NCI-H1092 (cell line): ENCODE data around the gene CCL2.

Experiments used
- DNase-seq: peaks from one replicate; lab custom pipeline; 2025; lab: John Stamatoyannopoulos, UW

The CCL2 gene

GRCh38 chr17:34265711-34266110 is 10.6 kb downstream of the CCL2 start:
- no peak for DNase-seq

DNA sequence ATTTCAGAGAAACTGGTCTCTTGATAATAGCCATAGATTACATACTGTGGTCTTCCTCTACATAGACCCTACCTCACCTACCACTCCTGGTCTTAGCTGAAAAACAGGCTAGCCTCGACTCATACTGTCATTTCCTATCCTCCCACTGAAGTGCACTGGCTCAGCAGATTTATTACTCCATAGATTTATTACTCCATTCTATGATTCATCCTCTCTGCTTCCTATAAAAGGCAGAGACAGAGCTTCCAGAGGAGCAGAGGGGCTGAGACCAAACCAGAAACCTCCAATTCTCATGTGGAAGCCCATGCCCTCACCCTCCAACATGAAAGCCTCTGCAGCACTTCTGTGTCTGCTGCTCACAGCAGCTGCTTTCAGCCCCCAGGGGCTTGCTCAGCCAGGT is 14.9 kb downstream of the CCL2 start, which contains the start of gene CCL7:
TSS of gene CCL7 (plus strand) at position 253 of the 400 bp plus-strand sequence. CDS start at position 323, 70 bp downstream.
- DNase-seq: no peak

DNA sequence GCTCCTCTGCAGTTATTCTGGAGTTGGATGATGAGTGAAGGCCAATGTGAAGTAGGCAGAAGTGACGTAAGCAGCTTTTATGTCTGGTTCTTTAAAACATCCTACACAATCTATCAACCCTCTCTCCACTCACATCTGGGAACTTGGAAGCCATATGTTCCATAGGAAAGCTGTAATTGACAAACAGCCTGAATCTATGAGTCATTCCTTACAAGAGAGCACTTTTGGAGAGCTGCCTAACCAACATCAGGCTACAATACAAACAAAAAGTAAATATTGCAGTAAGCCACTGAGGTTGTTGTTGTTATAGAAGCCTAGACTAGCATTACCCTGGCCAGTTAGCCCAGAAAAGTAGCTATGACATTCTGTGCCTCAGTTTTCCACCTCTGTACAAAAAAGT is 20.8 kb downstream of the CCL2 start:
- DNase-seq: no peak

- no peak for DNase-seq
These were observed 21.7 kb downstream of the CCL2 start for GRCh38 chr17:34276826-34277225.

GRCh38 chr17:34283571-34283970 is 28.5 kb downstream of the CCL2 start:
- no peak for DNase-seq

DNA sequence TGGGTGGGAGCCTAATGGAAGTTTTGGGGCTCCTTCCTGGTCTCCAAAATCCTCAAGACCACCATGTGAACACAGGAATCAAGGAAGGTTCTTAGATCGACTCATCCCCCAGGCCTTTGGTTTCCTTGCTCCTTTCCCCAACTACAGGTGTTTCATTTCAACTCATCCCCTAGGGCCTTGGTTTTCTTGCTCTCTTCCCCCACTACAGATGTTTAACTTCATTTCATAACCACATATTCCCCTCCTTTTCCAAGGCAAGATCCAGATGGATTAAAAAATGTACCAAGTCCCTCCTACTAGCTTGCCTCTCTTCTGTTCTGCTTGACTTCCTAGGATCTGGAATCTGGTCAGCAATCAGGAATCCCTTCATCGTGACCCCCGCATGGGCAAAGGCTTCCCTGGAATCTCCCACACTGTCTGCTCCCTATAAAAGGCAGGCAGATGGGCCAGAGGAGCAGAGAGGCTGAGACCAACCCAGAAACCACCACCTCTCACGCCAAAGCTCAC is 30.3 kb downstream of the CCL2 start, which contains the start of gene CCL11:
TSS of gene CCL11 (plus strand) at position 457 of the 507 bp plus-strand sequence. CDS start 67 bp downstream, outside the sequence.
- DNase-seq: no peak

- no peak for DNase-seq
These were observed 32.8 kb downstream of the CCL2 start for GRCh38 chr17:34287875-34288274.

DNA sequence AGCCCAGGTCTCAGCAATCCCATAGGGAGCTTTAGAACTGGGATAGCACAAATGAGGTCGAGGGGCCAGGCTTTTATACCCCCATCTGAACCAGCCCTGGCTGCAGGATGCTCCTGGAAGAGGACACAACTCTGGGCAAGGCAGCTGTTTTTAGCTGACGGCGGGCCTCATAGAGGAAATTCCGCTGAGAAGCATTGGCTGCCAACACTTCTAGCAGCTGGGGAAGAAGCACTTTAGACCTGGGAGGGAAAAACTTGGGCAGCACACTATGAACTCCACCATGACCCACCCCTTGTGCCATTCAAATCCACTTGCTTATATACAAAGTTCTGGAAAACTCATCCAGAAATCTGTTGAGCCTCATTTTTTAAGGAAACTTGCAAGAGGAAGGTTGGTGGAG is 35.5 kb downstream of the CCL2 start:
- no peak for DNase-seq

- no peak for DNase-seq
These were observed 36.8 kb downstream of the CCL2 start for GRCh38 chr17:34291721-34292348.

GRCh38 chr17:34299027-34299426 is 43.9 kb downstream of the CCL2 start:
- no peak for DNase-seq

DNA sequence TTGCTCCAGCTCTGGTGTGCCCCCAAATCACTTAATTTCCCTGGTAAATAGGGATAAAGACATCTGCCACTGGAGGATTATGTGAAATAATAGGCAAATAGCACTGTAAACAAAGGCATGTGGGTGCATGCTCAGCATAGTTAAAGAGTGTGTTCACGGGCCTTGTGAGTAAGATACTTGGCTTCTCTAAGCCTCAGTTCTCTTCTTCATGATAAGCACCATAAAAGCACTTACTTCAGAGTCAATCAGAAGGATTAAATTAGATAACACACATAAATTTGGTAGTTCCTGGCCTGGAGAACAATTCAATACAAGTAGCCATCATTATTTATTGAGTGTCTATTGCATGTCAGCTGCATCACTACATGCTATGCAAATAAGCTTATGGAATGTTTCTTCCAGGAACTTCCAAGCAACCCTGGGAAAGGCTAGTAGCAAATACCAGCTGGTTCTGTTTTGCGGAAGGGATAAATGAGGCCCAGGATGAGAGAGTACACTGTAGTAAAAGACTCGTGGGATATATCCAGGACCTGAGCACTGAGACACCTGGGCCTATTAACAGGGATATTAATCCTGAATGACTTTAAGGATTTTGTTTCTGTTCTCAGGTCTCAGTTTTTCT is 45.0 kb downstream of the CCL2 start:
- DNase-seq: no peak

- DNase-seq: no peak
These were observed 45.7 kb downstream of the CCL2 start for GRCh38 chr17:34300652-34301370.

DNA sequence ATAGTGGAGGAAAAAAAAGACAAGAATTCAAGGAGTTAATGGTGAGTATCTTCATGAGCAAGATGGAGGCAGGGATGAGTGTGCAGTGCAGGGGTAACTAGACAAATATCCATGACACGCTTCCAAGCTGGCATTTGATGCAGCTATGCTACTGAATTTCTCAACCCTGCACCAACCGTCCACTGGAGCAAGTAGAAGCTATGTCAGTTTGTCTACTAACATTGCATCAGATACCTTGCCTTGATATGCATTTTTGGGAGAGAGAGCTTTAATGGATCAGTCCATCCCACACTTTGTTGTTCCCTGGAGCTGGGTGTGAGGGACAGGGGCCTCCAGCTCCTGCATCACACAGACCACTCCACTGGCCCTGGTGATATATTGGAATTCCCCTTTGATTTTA is 46.9 kb downstream of the CCL2 start:
- DNase-seq: no peak

- no peak for DNase-seq
These were observed 47.6 kb downstream of the CCL2 start for GRCh38 chr17:34302636-34303035.

DNA sequence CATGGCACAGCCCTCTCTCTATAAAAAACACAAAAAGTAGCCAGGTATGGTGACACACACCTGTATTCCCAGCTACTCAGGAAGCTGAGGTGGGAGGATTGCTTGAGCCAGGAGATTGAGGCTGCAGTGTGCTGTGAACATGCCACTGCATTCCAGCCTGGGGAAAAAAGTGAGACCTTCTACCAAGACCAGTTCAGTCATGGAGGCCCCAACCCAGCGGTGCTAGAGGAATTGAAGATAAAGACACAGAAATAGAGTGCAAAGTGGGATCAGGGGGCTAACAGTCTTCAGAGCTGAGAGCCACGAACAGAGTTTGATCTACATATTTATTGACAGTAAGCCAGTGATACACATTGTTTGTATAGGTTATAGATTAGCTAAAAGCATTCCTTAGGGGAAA is 48.5 kb downstream of the CCL2 start:
- no peak for DNase-seq

DNA sequence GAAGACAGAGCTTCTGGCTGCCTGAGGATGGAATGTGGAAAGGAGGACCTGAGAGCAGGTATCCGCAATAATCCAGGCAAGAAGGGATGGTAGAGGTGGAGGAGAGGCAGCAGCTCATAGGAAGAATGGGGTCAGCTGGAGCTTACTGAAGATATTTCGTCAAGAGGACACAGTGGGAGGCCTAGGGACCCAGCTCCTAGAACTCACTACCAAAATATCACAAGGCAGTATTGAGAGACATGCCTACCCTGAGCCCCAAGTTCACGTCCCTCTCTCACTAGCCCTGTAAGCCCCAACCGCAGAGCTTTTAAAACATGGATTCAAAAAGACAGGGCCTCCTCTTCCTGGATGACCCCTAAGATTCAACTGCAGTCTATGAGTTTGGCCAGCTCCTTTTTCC is 50.0 kb downstream of the CCL2 start:
- DNase-seq: no peak

- DNase-seq: no peak
These were observed 50.5 kb downstream of the CCL2 start for GRCh38 chr17:34305606-34306005.

GRCh38 chr17:34306466-34306865 is 51.4 kb downstream of the CCL2 start:
- DNase-seq: no peak
